SU-DHL-6 (cell line): ENCODE results near the gene RAPGEF6.

Experiments
- H2AFZ ChIP-seq: fragments of 200-600 bp; sonication (generic); 2 replicates; pipeline ENCODE4 v1.6.1; 2014; ENCODE audit warnings: low read depth, mild to moderate bottlenecking, moderate library complexity, mixed read lengths, antibody characterized with exemption, low read length; ENCODE audit not compliant: severe bottlenecking
- H3F3A ChIP-seq: fragments of 200-600 bp; shearing (Covaris generic); 2 replicates; pipeline ENCODE4 v1.6.0; 2016; ENCODE audit warnings: antibody characterized with exemption, mild to moderate bottlenecking; ENCODE audit not compliant: insufficient read depth
- H3K27ac ChIP-seq: fragments of 200-600 bp; sonication (generic); 2 replicates; pipeline ENCODE4 v1.5.1; 2016; ENCODE audit warnings: low read depth, mild to moderate bottlenecking, low read length, moderate library complexity, mixed read lengths
- H3K27me3 ChIP-seq: fragments of 200-600 bp; sonication (generic), shearing (Covaris generic); 2 replicates; pipeline ENCODE4 v1.6.0; 2014; ENCODE audit warnings: mild to moderate bottlenecking, low read length
- H3K36me3 ChIP-seq: fragments of 200-600 bp; sonication (generic); 2 replicates; pipeline ENCODE4 v1.6.1; 2014; ENCODE audit warnings: mild to moderate bottlenecking, low read length, mixed read lengths
- H3K4me2 ChIP-seq: fragments of 300-600, 200-600 bp; shearing (Covaris generic), sonication (generic); 2 replicates; pipeline ENCODE4 v1.6.0; 2014; ENCODE audit warnings: low read length, low read depth, mild to moderate bottlenecking; ENCODE audit not compliant: poor library complexity, severe bottlenecking
- H3K4me3 ChIP-seq: fragments of 200-600 bp; sonication (generic); 2 replicates; pipeline ENCODE4 v1.5.1; 2014; ENCODE audit warnings: antibody characterized with exemption, low read length, mild to moderate bottlenecking, mixed read lengths; ENCODE audit not compliant: insufficient read depth, poor library complexity, severe bottlenecking
- H3K79me2 ChIP-seq: fragments of 200-600 bp; sonication (generic); 2 replicates; pipeline ENCODE4 v1.6.1; 2014; ENCODE audit warnings: mild to moderate bottlenecking, low read length, moderate library complexity; ENCODE audit not compliant: insufficient read depth
- H3K9ac ChIP-seq: fragments of 200-600 bp; sonication (generic); 2 replicates; pipeline ENCODE4 v1.7.0; 2014; ENCODE audit warnings: mild to moderate bottlenecking, low read length
- H3K9me2 ChIP-seq: fragments of 200-600 bp; sonication (generic); replicated peaks from 2 replicates; pipeline ENCODE4 v1.6.1; 2014; ENCODE audit warnings: low read length; ENCODE audit not compliant: insufficient read depth
- H3K9me3 ChIP-seq: fragments of 200-600 bp; sonication (generic); 2 replicates; pipeline ENCODE4 v1.6.1; 2014; ENCODE audit warnings: low read length, mixed read lengths; ENCODE audit not compliant: insufficient read depth
- H4K20me1 ChIP-seq: fragments of 200-600 bp; sonication (generic); 2 replicates; pipeline ENCODE4 v1.6.1; 2014; ENCODE audit warnings: low read depth, mild to moderate bottlenecking, antibody characterized with exemption, low read length, moderate library complexity, mixed read lengths
- CTCF ChIP-seq: fragments of 200-600 bp; sonication (generic); IDR thresholded peaks from one replicate; pipeline ENCODE4 v1.5.1; 2017; ENCODE audit warnings: antibody characterized with exemption, mild to moderate bottlenecking, low read length, moderate library complexity; ENCODE audit not compliant: insufficient read depth, poor library complexity, severe bottlenecking
- EZH2phosphoT487 ChIP-seq: fragments of 200-600 bp; sonication (generic), shearing (Covaris generic); conservative IDR thresholded peaks from 2 replicates; pipeline ENCODE4 v1.6.1; 2018; ENCODE audit warnings: mild to moderate bottlenecking, antibody characterized with exemption, low read length, moderate library complexity, mixed read lengths

Gene RAPGEF6

GRCh38 chr5:131659290-131659689 is 24.3 kb upstream of the RAPGEF6 start:
- H4K20me1 ChIP-seq, result no peaks in the 10 kb centered on the region
- no peaks in the 10 kb centered on the region for H3K9me3 ChIP-seq
- H3K9ac ChIP-seq, result no peak overlapping the region

DNA sequence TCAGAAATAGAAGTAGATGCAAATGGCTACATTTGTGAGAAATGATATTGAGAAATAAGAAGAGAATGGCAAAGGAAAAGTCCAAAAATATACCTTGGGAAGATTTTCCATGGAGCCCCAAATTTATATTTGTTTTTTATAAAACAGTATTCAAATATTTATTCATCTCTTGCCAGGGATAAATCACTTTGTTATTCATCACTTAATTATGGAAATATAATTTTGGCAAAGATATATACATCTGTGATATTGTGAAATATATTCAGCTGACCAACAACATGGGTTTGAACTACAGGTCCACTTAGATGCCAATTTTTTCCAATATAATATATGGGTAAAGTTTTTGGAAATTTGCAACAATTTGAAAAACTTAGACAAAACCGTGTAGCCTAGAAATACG is 19.7 kb upstream of the RAPGEF6 start:
- Histone ChIP-seq H3K9me3 (no peaks in the 10 kb centered on the region), H3K36me3 (peaks cover 16% of the 10 kb centered on the region), H3K4me3 (no peak overlapping the region), H4K20me1 (no peaks in the 10 kb centered on the region), H3K4me2 (no peak overlapping the region), H3K27ac (no peak overlapping the region), H3F3A (peaks cover 3% of the 10 kb centered on the region; the same call in 1 of the 2 replicates), H2AFZ (no peak overlapping the region), H3K9me2 (no peaks in the 10 kb centered on the region), H3K27me3 (no peaks in the 10 kb centered on the region), H3K79me2 (peaks cover 3% of the 10 kb centered on the region; the same call in 1 of the 2 replicates), H3K9ac (no peak overlapping the region)
- no peak for TF ChIP-seq CTCF
- TF ChIP-seq EZH2phosphoT487, result no peak

More at GRCh38 chr5:131659290-131659689, 24.3 kb upstream of the RAPGEF6 start:
- Histone ChIP-seq H3K27ac (no peak overlapping the region), H3F3A (no peaks in the 10 kb centered on the region), H3K4me2 (no peak overlapping the region), H3K9me2 (no peaks in the 10 kb centered on the region), H3K36me3 (peaks cover 17% of the 10 kb centered on the region; the same call in 1 of the 2 replicates), H2AFZ (no peak overlapping the region), H3K27me3 (no peaks in the 10 kb centered on the region), H3K79me2 (peaks cover 2% of the 10 kb centered on the region; the same call in 1 of the 2 replicates), H3K4me3 (no peak overlapping the region)
- no peak for TF ChIP-seq CTCF
- no peak for TF ChIP-seq EZH2phosphoT487

- TF ChIP-seq EZH2phosphoT487 (no peak), CTCF (no peak)
- Histone ChIP-seq H2AFZ (no peak overlapping the region), H3K9ac (no peak overlapping the region), H3K36me3 (peaks cover 19% of the 10 kb centered on the region), H3F3A (peaks cover 3% of the 10 kb centered on the region; the same call in 1 of the 2 replicates), H3K4me3 (no peak overlapping the region), H3K79me2 (peaks cover 3% of the 10 kb centered on the region; the same call in 1 of the 2 replicates), H4K20me1 (no peaks in the 10 kb centered on the region), H3K9me3 (no peaks in the 10 kb centered on the region), H3K9me2 (no peaks in the 10 kb centered on the region), H3K27ac (no peak overlapping the region), H3K27me3 (no peaks in the 10 kb centered on the region), H3K4me2 (no peak overlapping the region)
Measured at GRCh38 chr5:131654309-131654708, 19.3 kb upstream of the RAPGEF6 start.
